ENCODE data around the gene FANCD2.
"Not testable (repeated sequence)": the region's sequence is repeated elsewhere in the genome, so short reads cannot be mapped to it uniquely, and the experiment has no call there.

The FANCD2 gene

GRCh38 chr3:10026084-10026890 is at the start of gene FANCD2:
TSS of gene FANCD2 (plus strand) at chr3:10026437. CDS start at chr3:10028658, 2,221 bp downstream.
- DNase-seq = peak; percentile 90

- DNase-seq = no peak
These were observed 49.2 kb upstream of the FANCD2 start for GRCh38 chr3:9976721-9977709.

GRCh38 chr3:9978710-9979305 is 47.4 kb upstream of the FANCD2 start:
- DNase-seq = no peak

- DNase-seq = no peak
These were observed 46.0 kb upstream of the FANCD2 start for GRCh38 chr3:9980251-9980650.

DNA sequence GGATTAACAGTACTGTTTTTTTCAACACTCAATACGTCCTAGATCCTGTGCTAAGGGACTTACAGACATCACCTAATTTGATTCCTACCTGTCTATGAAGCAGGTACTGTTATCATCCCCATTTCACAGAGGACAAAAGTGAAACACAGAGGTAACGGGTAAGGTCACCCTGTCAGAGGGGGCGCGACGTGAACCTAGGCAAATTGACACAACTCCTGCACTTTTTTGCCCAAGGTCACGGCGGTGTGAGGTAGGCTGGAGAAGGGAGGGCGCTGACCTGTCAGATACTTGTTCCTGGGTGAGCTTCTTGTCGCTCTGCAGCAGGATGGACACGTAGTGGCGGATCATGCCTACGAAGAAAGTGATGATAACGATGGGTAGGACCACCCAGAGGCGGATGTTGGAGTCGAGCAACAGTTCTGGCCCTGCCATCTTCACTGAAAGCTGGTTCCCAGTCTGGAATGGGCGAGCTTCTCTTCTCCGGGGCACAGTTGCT is 40.0 kb upstream of the FANCD2 start:
- DNase-seq = no peak

- DNase-seq = no peak
These were observed 32.0 kb upstream of the FANCD2 start for GRCh38 chr3:9994086-9994844.

DNA sequence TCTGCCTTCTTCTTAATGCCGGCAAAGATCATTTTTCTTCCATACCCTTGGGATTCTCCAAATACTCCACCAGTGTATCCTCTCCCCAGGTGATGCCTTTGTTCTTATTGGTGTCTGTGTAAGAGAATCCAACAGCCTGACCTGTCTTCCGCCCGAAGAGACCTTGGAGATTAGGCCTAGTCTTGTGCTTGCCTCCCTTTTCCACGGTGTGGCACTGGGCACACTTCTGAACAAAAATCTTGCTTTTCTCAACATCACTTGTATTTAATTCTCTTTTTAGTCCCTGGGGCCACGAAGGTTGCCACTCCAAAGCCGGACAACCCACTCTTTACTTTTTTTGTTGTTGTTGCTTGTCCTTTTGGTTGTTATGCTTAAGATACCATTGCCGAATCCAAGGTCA is 25.6 kb upstream of the FANCD2 start:
- no peak for DNase-seq

- no peak for DNase-seq
These were observed 23.3 kb upstream of the FANCD2 start for GRCh38 chr3:10002951-10003350.

GRCh38 chr3:10004506-10004905 is 21.7 kb upstream of the FANCD2 start:
- no peak for DNase-seq

DNA sequence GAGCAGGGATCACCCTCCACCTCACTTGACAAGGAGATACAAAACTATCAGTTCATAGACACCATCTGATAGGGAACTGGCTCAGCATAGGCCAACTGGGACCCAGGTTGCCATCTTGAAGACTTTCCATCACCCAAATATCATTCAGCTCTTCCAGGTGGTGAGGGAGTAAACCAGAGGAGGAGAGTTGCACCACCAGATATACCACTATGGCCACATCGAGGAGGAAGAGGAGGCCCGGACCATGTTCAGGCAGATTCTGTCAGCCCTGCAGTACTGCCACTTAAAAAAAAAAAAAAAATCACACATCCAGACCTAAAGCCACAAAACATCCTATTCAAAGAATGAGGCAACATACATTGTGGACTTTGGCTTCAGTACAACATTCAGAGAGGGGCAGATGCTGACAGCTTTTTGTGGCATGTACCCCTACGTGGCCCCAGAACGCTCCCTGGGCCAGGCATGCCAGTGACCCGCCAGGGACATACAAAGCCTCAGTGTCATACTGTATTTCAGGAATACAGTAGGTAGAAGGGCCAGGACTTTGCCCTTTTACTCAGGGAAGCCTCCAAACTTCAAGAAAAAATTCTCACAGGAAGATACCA is 21.2 kb upstream of the FANCD2 start:
- no peak for DNase-seq

GRCh38 chr3:10006048-10006761 is 20.0 kb upstream of the FANCD2 start:
- no peak for DNase-seq

DNA sequence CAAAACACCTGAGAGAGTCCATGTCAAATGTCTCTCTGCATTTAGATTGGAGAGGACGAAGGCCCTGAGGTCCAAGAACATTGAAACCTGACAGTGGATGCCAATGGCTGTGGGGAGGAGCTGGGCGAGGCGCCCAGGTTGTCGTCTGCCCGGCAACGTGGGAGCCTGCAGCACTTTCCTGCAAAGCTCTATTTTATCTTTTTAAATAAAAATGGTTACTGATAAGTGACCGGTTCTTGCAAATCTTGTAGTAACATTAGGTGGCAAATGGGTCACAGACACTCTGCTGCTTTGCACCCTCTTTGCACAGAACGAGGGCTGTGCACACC is 19.5 kb upstream of the FANCD2 start:
- no peak for DNase-seq

- DNase-seq = no peak
These were observed 19.0 kb upstream of the FANCD2 start for GRCh38 chr3:10007126-10007782.

DNA sequence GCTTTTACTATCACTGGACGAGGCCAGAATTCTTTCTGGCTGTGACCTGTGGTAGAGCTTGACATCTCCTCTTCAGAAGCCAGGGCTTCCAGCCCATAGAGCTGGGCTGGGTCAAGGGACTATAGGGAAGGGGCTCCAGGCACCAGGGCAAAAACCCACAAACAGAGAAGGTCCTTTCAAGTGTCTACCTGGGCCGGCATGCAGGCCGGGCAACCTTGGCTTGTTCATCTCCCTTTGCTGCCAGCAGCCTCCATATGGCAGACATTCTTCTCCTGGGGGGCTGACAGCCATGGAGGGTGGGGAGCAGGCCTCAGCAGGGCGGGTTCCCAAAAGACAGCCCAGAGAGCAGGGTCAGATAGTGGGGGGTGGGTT is 18.0 kb upstream of the FANCD2 start:
- DNase-seq = not testable (repeated sequence)

- peak; percentile 84 for DNase-seq
These were observed 17.5 kb upstream of the FANCD2 start for GRCh38 chr3:10008588-10009344.

GRCh38 chr3:10010421-10010877 is 15.8 kb upstream of the FANCD2 start:
- no peak for DNase-seq

GRCh38 chr3:10010878-10011465 is 15.3 kb upstream of the FANCD2 start:
- peak; percentile 95 for DNase-seq

- no peak for DNase-seq
These were observed 14.6 kb upstream of the FANCD2 start for GRCh38 chr3:10011631-10012030.

DNA sequence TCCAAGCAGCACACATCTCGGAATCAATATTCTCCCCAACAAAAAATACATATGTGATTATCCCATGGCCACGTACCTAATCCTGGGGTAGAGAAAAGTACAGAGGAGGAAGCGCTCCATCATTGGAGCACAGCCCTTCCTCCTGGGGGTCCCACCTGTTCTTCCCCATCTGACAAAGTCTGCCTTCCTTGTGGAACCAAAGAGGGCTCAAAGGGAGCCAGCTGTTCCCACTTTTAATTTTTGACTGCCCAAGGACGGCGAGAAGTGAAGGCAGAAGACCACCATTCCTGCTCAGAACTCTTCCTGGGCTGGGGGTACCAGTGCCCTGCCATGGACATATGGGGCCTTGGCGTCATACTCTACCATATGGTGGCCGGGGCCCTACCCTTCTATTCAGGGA is 14.1 kb upstream of the FANCD2 start:
- no peak for DNase-seq
